Cardiac septum (tissue), 1 donor: ENCODE data around the gene NR5A2. TPM values are rescaled to one million over a fixed set of nuclear protein-coding genes. Genes with fewer than 3 reads are reported as not detected.
A peak's percentile ranks its signal among the peaks of the same experiment; 100 is the strongest.
"Not testable (repeated sequence)": the region's sequence is repeated elsewhere in the genome, so short reads cannot be mapped to it uniquely, and the experiment has no call there.

Experiments used
- DNase-seq: peaks from one replicate; pipeline ENCODE4 v3.0.0-alpha.2; 2020; ENCODE audit warnings: low spot score
- intact Hi-C: fragments of 100-400 bp; cut with DNase I; formaldehyde crosslinking; loops from one replicate; pipeline ENCODE4 v1.14.0; 2022
- total RNA-seq: library from RNA; stranded (reverse); fragmentation: NEBNext Ultra II Directional; extraction: Animal tissue kit (Norgen Biotek cat#: 25700); gene quantifications from one replicate; pipeline ENCODE4 v1.2.1, GENCODE V29; 2021
- donor health status: DM: no; HTN: no; CAD: no.

The NR5A2 gene
- total RNA-seq, 1 donor from 2014 or later = 0.89 TPM

- intact Hi-C loops = no loop called here
- no peak for DNase-seq
Measured at GRCh38 chr1:200179781-200180160, 152.3 kb downstream of the NR5A2 start.

GRCh38 chr1:200180821-200181220 lies 153.3 kb downstream of the NR5A2 start:
- DNase-seq = no peak
- intact Hi-C loops = no loop called here

- intact Hi-C loops = no loop called here
- no peak for DNase-seq
Measured at GRCh38 chr1:200181861-200182260, 154.4 kb downstream of the NR5A2 start.

GRCh38 chr1:200182701-200183100 lies 155.2 kb downstream of the NR5A2 start:
- DNase-seq = no peak
- intact Hi-C loops = no loop called here

GRCh38 chr1:200183637-200184036 lies 156.1 kb downstream of the NR5A2 start:
- DNase-seq = no peak
- intact Hi-C loops = no loop called here

- intact Hi-C loops = no loop called here
Measured at GRCh38 chr1:200184196-200184595, 156.7 kb downstream of the NR5A2 start.

GRCh38 chr1:200185191-200185590 lies 157.7 kb downstream of the NR5A2 start:
- intact Hi-C loops, DNase-seq: not testable (repeated sequence)

More at GRCh38 chr1:200184196-200184595, 156.7 kb downstream of the NR5A2 start:
- DNase-seq = peak; percentile 94

GRCh38 chr1:200187332-200187731 lies 159.8 kb downstream of the NR5A2 start:
- DNase-seq, intact Hi-C loops: not testable (repeated sequence)

GRCh38 chr1:200191993-200192392 lies 164.5 kb downstream of the NR5A2 start:
- DNase-seq = no peak
- intact Hi-C loops = no loop called here

GRCh38 chr1:200194477-200194876 lies 167.0 kb downstream of the NR5A2 start:
- no peak for DNase-seq
- intact Hi-C loops = no loop called here

- intact Hi-C loops = no loop called here
- DNase-seq = no peak
Measured at GRCh38 chr1:200198236-200198635, 170.7 kb downstream of the NR5A2 start.

- no peak for DNase-seq
- intact Hi-C loops = no loop called here
Measured at GRCh38 chr1:200205216-200205995, 177.9 kb downstream of the NR5A2 start.

GRCh38 chr1:200206340-200206739 lies 178.8 kb downstream of the NR5A2 start:
- intact Hi-C loops = no loop called here
- DNase-seq = no peak

GRCh38 chr1:200206761-200207160 lies 179.3 kb downstream of the NR5A2 start:
- DNase-seq = no peak
- intact Hi-C loops = no loop called here

GRCh38 chr1:200207711-200208126 lies 180.2 kb downstream of the NR5A2 start:
- DNase-seq = no peak
- intact Hi-C loops = no loop called here

- DNase-seq = no peak
- intact Hi-C loops = no loop called here
Measured at GRCh38 chr1:200211157-200211556, 183.6 kb downstream of the NR5A2 start.

- intact Hi-C loops = no loop called here
Measured at GRCh38 chr1:200213392-200213791, 185.9 kb downstream of the NR5A2 start.

GRCh38 chr1:200213921-200214320 lies 186.4 kb downstream of the NR5A2 start:
- no peak for DNase-seq
- intact Hi-C loops = no loop called here

More at GRCh38 chr1:200213392-200213791, 185.9 kb downstream of the NR5A2 start:
- no peak for DNase-seq

- DNase-seq = no peak
Measured at GRCh38 chr1:200215350-200215749, 187.8 kb downstream of the NR5A2 start.

GRCh38 chr1:200217703-200218102 lies 190.2 kb downstream of the NR5A2 start:
- intact Hi-C loops = no loop called here
- DNase-seq = no peak

More at GRCh38 chr1:200215350-200215749, 187.8 kb downstream of the NR5A2 start:
- intact Hi-C loops = no loop called here

GRCh38 chr1:200221614-200222282 lies 194.2 kb downstream of the NR5A2 start:
- intact Hi-C loops = no loop called here
- no peak for DNase-seq
